Measurements from ENCODE around the gene RPS3. TPM values are rescaled to one million over a fixed set of nuclear protein-coding genes. Genes with fewer than 3 reads are reported as not detected.

Gene RPS3
- total RNA-seq, 1 donor from 2014 or later: 1,962 TPM

DNA sequence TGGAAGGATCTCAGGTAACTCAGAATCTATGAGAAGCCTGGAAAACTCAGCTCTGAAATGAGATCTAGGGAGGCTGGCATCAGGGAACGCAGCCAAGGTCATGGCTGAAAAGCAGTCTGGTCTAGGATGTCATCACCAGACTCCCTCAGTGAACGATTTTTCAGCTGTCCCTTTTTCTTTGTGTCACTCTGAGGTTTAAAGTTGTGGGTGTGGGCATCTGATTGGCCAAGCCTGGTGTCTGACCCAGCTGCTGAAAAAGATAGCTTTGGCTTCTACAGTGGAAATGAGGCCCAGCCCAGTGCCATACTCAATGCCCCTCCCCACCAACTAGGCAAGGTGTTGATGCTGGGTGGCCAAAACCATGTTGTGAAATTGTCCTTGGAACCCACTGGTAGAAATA is 14.5 kb downstream of the RPS3 start:
- H3K36me3 Mint-ChIP-seq: peaks cover 21% of the 10 kb centered on the region
- H3K9me3 Mint-ChIP-seq: no peaks in the 10 kb centered on the region
- Histone ChIP-seq H3K27me3 (no peaks in the 10 kb centered on the region), H3K27ac (no peak overlapping the region), H4K20me1 (ENCODE audit: low read depth) (peaks cover 26% of the 10 kb centered on the region), H3K36me3 (peaks cover 5% of the 10 kb centered on the region), H3K9me3 (ENCODE audit: low read depth) (no peaks in the 10 kb centered on the region), H2AFZ (replicated peaks) (no peak overlapping the region), H3K9ac (no peak overlapping the region), H3K79me2 (ENCODE audit: low read depth) (peaks cover under 1% of the 10 kb centered on the region), H3F3A (ENCODE audit: low read depth) (peaks cover 3% of the 10 kb centered on the region), H3K4me1 (no peaks in the 10 kb centered on the region), H3K4me2 (no peak overlapping the region), H3K4me3 (no peak overlapping the region)
- H3K27me3 Mint-ChIP-seq (ENCODE audit: insufficient read depth, low read depth): peaks cover 5% of the 10 kb centered on the region
- TF ChIP-seq EZH2phosphoT487 (IDR thresholded peaks at IDR 0.05) (no peak), EZH2 (IDR thresholded peaks at IDR 0.05) (no peak)
- TF ChIP-seq, protein P1, sequence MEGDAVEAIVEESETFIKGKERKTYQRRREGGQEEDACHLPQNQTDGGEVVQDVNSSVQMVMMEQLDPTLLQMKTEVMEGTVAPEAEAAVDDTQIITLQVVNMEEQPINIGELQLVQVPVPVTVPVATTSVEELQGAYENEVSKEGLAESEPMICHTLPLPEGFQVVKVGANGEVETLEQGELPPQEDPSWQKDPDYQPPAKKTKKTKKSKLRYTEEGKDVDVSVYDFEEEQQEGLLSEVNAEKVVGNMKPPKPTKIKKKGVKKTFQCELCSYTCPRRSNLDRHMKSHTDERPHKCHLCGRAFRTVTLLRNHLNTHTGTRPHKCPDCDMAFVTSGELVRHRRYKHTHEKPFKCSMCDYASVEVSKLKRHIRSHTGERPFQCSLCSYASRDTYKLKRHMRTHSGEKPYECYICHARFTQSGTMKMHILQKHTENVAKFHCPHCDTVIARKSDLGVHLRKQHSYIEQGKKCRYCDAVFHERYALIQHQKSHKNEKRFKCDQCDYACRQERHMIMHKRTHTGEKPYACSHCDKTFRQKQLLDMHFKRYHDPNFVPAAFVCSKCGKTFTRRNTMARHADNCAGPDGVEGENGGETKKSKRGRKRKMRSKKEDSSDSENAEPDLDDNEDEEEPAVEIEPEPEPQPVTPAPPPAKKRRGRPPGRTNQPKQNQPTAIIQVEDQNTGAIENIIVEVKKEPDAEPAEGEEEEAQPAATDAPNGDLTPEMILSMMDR (IDR thresholded peaks at IDR 0.05): no peak
- no peak for DNase-seq (ENCODE audit: low spot score)
- H3K27ac Mint-ChIP-seq: no peak overlapping the region
- no peaks in the 10 kb centered on the region for H3K4me1 Mint-ChIP-seq
- no peak overlapping the region for H3K4me3 Mint-ChIP-seq

DNA sequence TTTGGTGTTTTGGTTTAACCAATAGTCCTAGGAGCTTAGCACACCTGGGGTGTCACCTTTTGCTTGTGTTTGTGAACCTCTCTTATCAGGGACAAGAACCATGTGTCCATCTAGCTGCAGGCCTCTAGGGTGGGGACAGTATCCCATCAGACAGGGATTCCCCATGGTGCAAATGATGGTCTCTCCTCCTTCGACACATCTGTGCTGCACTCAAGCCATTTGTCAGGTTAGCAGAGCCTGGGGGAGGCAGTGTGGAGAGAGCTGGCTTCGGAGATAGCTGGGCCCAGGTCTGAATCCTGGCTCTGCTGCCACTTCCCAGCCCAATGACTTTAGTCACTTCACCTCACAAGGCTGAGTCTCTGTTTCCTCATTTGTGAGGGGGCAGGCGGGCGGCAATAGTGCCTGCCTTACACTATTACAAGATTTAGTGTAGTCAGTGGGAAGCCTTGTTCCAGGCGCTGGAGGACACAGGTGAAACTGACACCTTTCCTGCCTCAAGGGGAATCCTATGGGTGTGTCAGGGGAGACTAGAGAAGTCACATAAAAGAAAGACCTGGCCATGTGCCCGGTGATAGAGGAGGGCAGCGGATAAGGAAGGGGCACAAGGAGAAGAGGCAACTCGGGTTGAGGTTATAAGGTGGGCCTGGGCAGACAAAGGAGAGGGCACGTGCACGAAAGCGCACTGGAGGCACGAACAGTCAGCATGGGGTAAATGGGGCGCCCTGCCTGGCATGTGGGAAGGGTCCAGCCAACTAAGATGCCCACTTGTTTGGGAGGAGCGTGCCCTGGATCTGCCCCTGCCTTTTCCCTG is 21.1 kb downstream of the RPS3 start:
- H4K20me1 ChIP-seq (ENCODE audit: low read depth): peaks cover 43% of the 10 kb centered on the region
- no peaks in the 10 kb centered on the region for H3K27me3 Mint-ChIP-seq (ENCODE audit: insufficient read depth, low read depth)
- no peaks in the 10 kb centered on the region for H3K9me3 Mint-ChIP-seq
- H3K4me3 Mint-ChIP-seq: peak overlapping the region; percentile 19
- H3K27ac Mint-ChIP-seq: peak overlapping the region; percentile 89
- peak overlapping the region; percentile 80 for H3K27ac ChIP-seq
- no peaks in the 10 kb centered on the region for H3K79me2 ChIP-seq (ENCODE audit: low read depth)
- DNase-seq (ENCODE audit: low spot score): no peak
- peaks cover 23% of the 10 kb centered on the region for H3K36me3 Mint-ChIP-seq
- no peaks in the 10 kb centered on the region for H3K27me3 ChIP-seq
- H3K36me3 ChIP-seq: peaks cover 4% of the 10 kb centered on the region
- H3K9me3 ChIP-seq (ENCODE audit: low read depth): no peaks in the 10 kb centered on the region
- no peak overlapping the region for H3K4me2 ChIP-seq
- H2AFZ ChIP-seq (replicated peaks): no peak overlapping the region
- H3K9ac ChIP-seq: no peak overlapping the region
- peaks cover 37% of the 10 kb centered on the region for H3K4me1 ChIP-seq
- H3K4me3 ChIP-seq: no peak overlapping the region
- peaks cover 26% of the 10 kb centered on the region for H3F3A ChIP-seq (ENCODE audit: low read depth)
- peaks cover 42% of the 10 kb centered on the region for H3K4me1 Mint-ChIP-seq
- TF ChIP-seq EZH2phosphoT487 (IDR thresholded peaks at IDR 0.05) (no peak), EZH2 (IDR thresholded peaks at IDR 0.05) (no peak)
- TF ChIP-seq, protein P1 (IDR thresholded peaks at IDR 0.05): no peak

DNA sequence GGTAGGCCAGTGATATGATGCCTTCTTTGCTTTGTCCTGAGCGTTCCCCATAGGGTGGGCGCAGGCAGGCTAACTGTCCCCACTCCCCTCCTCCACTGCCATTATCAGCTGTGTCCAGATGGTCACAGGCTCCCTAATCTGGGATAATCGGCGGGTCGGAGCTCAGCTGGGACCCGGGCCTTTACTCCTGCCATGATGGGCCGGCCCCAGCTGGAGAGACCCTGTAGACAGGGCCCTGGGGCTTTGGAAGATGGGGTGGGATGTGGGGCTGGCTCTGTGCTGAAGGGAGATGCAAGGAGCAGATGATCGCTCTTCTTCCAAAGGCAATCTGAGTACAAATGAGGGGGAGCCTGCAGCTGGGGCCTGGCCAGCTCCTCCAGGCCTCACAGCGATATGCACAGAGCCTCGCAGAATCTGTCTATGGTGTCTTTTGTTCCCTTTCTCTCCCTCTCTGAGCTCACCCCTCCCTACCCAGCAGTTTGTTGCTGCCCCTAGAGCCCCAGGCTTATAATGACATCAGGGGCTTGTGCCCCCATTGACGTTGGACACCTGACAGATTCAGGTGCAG is 21.8 kb downstream of the RPS3 start:
- Histone ChIP-seq H2AFZ (replicated peaks) (no peak overlapping the region), H3F3A (ENCODE audit: low read depth) (peaks cover 30% of the 10 kb centered on the region), H3K36me3 (peaks cover 4% of the 10 kb centered on the region), H3K79me2 (ENCODE audit: low read depth) (no peaks in the 10 kb centered on the region), H4K20me1 (ENCODE audit: low read depth) (peaks cover 47% of the 10 kb centered on the region), H3K4me2 (no peak overlapping the region), H3K9ac (no peak overlapping the region), H3K4me3 (no peak overlapping the region), H3K27ac (peak overlapping the region; percentile 80), H3K27me3 (no peaks in the 10 kb centered on the region), H3K4me1 (peaks cover 37% of the 10 kb centered on the region), H3K9me3 (ENCODE audit: low read depth) (no peaks in the 10 kb centered on the region)
- H3K4me3 Mint-ChIP-seq: no peak overlapping the region
- H3K36me3 Mint-ChIP-seq: peaks cover 23% of the 10 kb centered on the region
- no peak for TF ChIP-seq EZH2phosphoT487 (IDR thresholded peaks at IDR 0.05)
- no peak for TF ChIP-seq EZH2 (IDR thresholded peaks at IDR 0.05)
- TF ChIP-seq, protein P1 (IDR thresholded peaks at IDR 0.05): no peak
- H3K27ac Mint-ChIP-seq: peak overlapping the region; percentile 89
- H3K27me3 Mint-ChIP-seq (ENCODE audit: insufficient read depth, low read depth): no peaks in the 10 kb centered on the region
- H3K9me3 Mint-ChIP-seq: no peaks in the 10 kb centered on the region
- peak; percentile 53 for DNase-seq (ENCODE audit: low spot score)
- peaks cover 42% of the 10 kb centered on the region for H3K4me1 Mint-ChIP-seq

All from neural progenitor cell (in vitro differentiated cells).